Smooth muscle cell (in vitro differentiated cells): ENCODE measurements around the gene LAMA1. TPM values are rescaled to one million over a fixed set of nuclear protein-coding genes. Genes with fewer than 3 reads are reported as not detected.

Experiments used
- DNase-seq: peaks from one replicate; lab custom pipeline; 2025; ENCODE audit not compliant: unreplicated experiment; lab: John Stamatoyannopoulos, UW
- H2AFZ ChIP-seq: fragments of 200-600 bp; sonication (generic); 2 replicates; pipeline ENCODE4 v1.6.0; 2016; ENCODE audit warnings: antibody characterized with exemption, low read depth, mild to moderate bottlenecking
- H3F3A ChIP-seq: fragments of 200-600 bp; sonication (generic); 2 replicates; pipeline ENCODE4 v1.6.0; 2017; ENCODE audit warnings: antibody characterized with exemption, low read depth
- H3K27ac ChIP-seq: fragments of 200-600 bp; sonication (generic); 2 replicates; pipeline ENCODE4 v1.5.1; 2016; ENCODE audit warnings: low read depth, mild to moderate bottlenecking
- H3K27me3 ChIP-seq: fragments of 200-600 bp; sonication (generic); 2 replicates; pipeline ENCODE4 v1.6.1; 2016; ENCODE audit warnings: low read depth, mild to moderate bottlenecking
- H3K36me3 ChIP-seq: fragments of 200-600 bp; sonication (generic); 2 replicates; pipeline ENCODE4 v1.5.1; 2016; ENCODE audit warnings: low read depth
- H3K4me1 ChIP-seq: fragments of 200-600 bp; sonication (generic); 2 replicates; pipeline ENCODE4 v1.5.1; 2016; ENCODE audit warnings: low read depth
- H3K4me2 ChIP-seq: fragments of 200-600 bp; sonication (generic); 2 replicates; pipeline ENCODE4 v1.6.0; 2016; ENCODE audit warnings: mild to moderate bottlenecking
- H3K4me3 ChIP-seq: fragments of 200-600 bp; sonication (generic); 2 replicates; pipeline ENCODE4 v1.5.1; 2016; ENCODE audit warnings: mild to moderate bottlenecking
- H3K79me2 ChIP-seq: fragments of 200-600 bp; sonication (generic); 2 replicates; pipeline ENCODE4 v1.6.0; 2016; ENCODE audit warnings: low read depth, mild to moderate bottlenecking
- H3K9ac ChIP-seq: fragments of 200-600 bp; sonication (generic); 2 replicates; pipeline ENCODE4 v1.6.0; 2016; ENCODE audit warnings: low read depth
- H3K9me3 ChIP-seq: fragments of 200-600 bp; sonication (generic); replicated peaks from 2 replicates; pipeline ENCODE4 v1.5.1; 2016; ENCODE audit warnings: low read depth
- H4K20me1 ChIP-seq: fragments of 200-600 bp; sonication (generic); 2 replicates; pipeline ENCODE4 v1.6.0; 2016; ENCODE audit warnings: low read depth
- CTCF ChIP-seq: fragments of 200-600 bp; sonication (generic); IDR thresholded peaks from 2 replicates; pipeline ENCODE4 v1.5.1; 2017; ENCODE audit warnings: borderline replicate concordance, mild to moderate bottlenecking, antibody characterized with exemption; ENCODE audit not compliant: insufficient read depth, poor library complexity, severe bottlenecking
- WGBS: methylation state at CpG from one replicate; pipeline ENCODE4 v1.1.7; 2016; ENCODE audit warnings: low lambda C conversion rate; 5-methylcytosine and 5-hydroxymethylcytosine counted together
- polyA plus RNA-seq: library from polyadenylated mRNA; unstranded; fragments of >200 nt; fragmentation: Nextera tagmentation; extraction: Ambion mirVana; gene quantifications from 2 replicates; pipeline ENCODE4 v1.2.1, GENCODE V29; 2016
- total RNA-seq: library from RNA; depleted of rRNA; stranded (reverse); fragments of >200 nt; gene quantifications from 2 replicates; pipeline ENCODE4 v1.2.3, GENCODE V29; 2014

Gene LAMA1
- total and polyA plus RNA-seq, 2 experiments from 2014 or later: 6.7 to 9.7 TPM

- Histone ChIP-seq H3F3A (no peaks in the 10 kb centered on the region), H3K4me2 (no peak overlapping the region), H3K9me3 (no peaks in the 10 kb centered on the region), H3K9ac (no peak overlapping the region), H3K79me2 (no peaks in the 10 kb centered on the region), H3K27me3 (no peaks in the 10 kb centered on the region), H3K4me3 (no peak overlapping the region), H2AFZ (no peak overlapping the region), H3K27ac (no peak overlapping the region), H4K20me1 (no peaks in the 10 kb centered on the region), H3K4me1 (no peaks in the 10 kb centered on the region), H3K36me3 (no peaks in the 10 kb centered on the region)
- WGBS: 94% methylated on average over 19 of the region's 19 CpGs
- DNase-seq: no peak
- TF ChIP-seq CTCF: no peak
These were observed 94.5 kb downstream of the LAMA1 start for GRCh38 chr18:7023063-7023580.

- Histone ChIP-seq H3K36me3 (no peaks in the 10 kb centered on the region), H3K4me1 (no peaks in the 10 kb centered on the region), H3K9ac (no peak overlapping the region), H3K79me2 (no peaks in the 10 kb centered on the region), H2AFZ (no peak overlapping the region), H4K20me1 (no peaks in the 10 kb centered on the region), H3F3A (no peaks in the 10 kb centered on the region), H3K27me3 (no peaks in the 10 kb centered on the region), H3K27ac (no peak overlapping the region), H3K9me3 (no peaks in the 10 kb centered on the region), H3K4me2 (no peak overlapping the region), H3K4me3 (no peak overlapping the region)
- TF ChIP-seq CTCF: peak; percentile 39
- no peak for DNase-seq
- 83% methylated on average over 16 of the region's 16 CpGs for WGBS
These were observed 95.4 kb downstream of the LAMA1 start for GRCh38 chr18:7021994-7022840.

- H3K36me3 ChIP-seq: no peaks in the 10 kb centered on the region
- H3K27ac ChIP-seq: no peak overlapping the region
- H3F3A ChIP-seq: no peaks in the 10 kb centered on the region
- no peak for DNase-seq
- TF ChIP-seq CTCF: no peak
- H3K27me3 ChIP-seq: no peaks in the 10 kb centered on the region
- no peaks in the 10 kb centered on the region for H3K4me1 ChIP-seq
- H2AFZ ChIP-seq: no peak overlapping the region
- H3K9ac ChIP-seq: no peak overlapping the region
- no peak overlapping the region for H3K4me2 ChIP-seq
- WGBS: 94% methylated on average over 13 of the region's 13 CpGs
- no peak overlapping the region for H3K4me3 ChIP-seq
- H3K9me3 ChIP-seq: no peaks in the 10 kb centered on the region
- no peaks in the 10 kb centered on the region for H4K20me1 ChIP-seq
- no peaks in the 10 kb centered on the region for H3K79me2 ChIP-seq
These were observed 96.4 kb downstream of the LAMA1 start for GRCh38 chr18:7020995-7021777.
